GM12878 (cell line): ENCODE data around the gene UBE2E2. TPM values are rescaled to one million over a fixed set of nuclear protein-coding genes. Genes with fewer than 3 reads are reported as not detected.

Source experiments
- polyA plus RNA-seq, 11 experiments: library from polyadenylated mRNA; depleted of rRNA in 4 of 11; unstranded in 6 of 11; stranded (reverse) in 5 of 11; fragments of >200 nt; fragmentation: Nextera tagmentation in 4 of 11; fragmentation: Illumina TruSeq in 1 of 11; extraction: Ambion mirVana in 4 of 11; extraction: Trizol in 1 of 11; gene quantifications; 1 replicate in 1 of 11; 2 replicates in 10 of 11; pipeline versions ENCODE4 v1.2.1 to v1.2.3, GENCODE V29; 2011 to 2016; ENCODE audit warnings: inconsistent platforms in 2 of 11, missing spikeins in 2 of 11, low read depth in 1 of 11
- small RNA-seq: library from RNA; depleted of rRNA; stranded (forward); fragments of <200 nt; gene quantifications from one replicate; pipeline ENCODE3, GENCODE V24; 2014
- total RNA-seq, 4 experiments: library from RNA; depleted of rRNA in 3 of 4; stranded (reverse); fragments of >200 nt in 3 of 4; fragmentation: Illumina TruSeq in 1 of 4; extraction: Trizol in 1 of 4; gene quantifications; 2 replicates each; pipeline versions ENCODE4 v1.2.1 to v1.2.3, GENCODE V29; 2013 to 2021

Gene UBE2E2
- total and polyA plus RNA-seq, 10 of the 15 experiments (the other 5 are each of a cell fraction or from before 2014, with no cell fraction given) = 8.7 to 71.0 (median 36.4) TPM

Small RNA genes lying within 50 kb of the gene (small RNA-seq; reads per million reads assigned to genes)
- gene AC121251.1 (not detected), gene RF00019 (not detected), gene RNU6-788P (not detected), gene RNU6-922P (not detected)
